RWPE1 (cell line): ENCODE data around the gene HLA-F.

Experiments
- CTCF ChIA-PET: fragments of 350-600 bp; sonication (Branson Sonifier 250); formaldehyde crosslinking; extraction: SDS; loops from one replicate; lab custom pipeline; 2021; lab: Yijun Ruan, JAX
- POLR2A ChIA-PET: fragments of 400-600 bp; formaldehyde crosslinking; extraction: SDS; loops from one replicate; lab custom pipeline; 2020; ENCODE audit warnings: antibody characterized with exemption; ENCODE audit not compliant: low non-redundant PET; lab: Yijun Ruan, JAX
- DNase-seq: peaks from one replicate; pipeline ENCODE4 v3.0.0; 2012; ENCODE audit warnings: low spot score
- H3K27ac ChIP-seq: fragments of 450-650 bp; 2 replicates; pipeline ENCODE4 v1.5.1; 2017
- CTCF ChIP-seq: fragments of 450-650 bp; conservative IDR thresholded peaks from 2 replicates; pipeline ENCODE4 v1.5.1; 2017; ENCODE audit warnings: low read depth, mild to moderate bottlenecking

HLA-F gene

GRCh38 chr6:29723262-29723665 is at the start of gene HLA-F:
HLA-F (plus strand) TSS chr6:29723434; CDS start chr6:29723464, 30 bp downstream.
- peak; percentile 92 for DNase-seq
- CTCF ChIA-PET, result no interaction called here
- no peak for TF ChIP-seq CTCF
- POLR2A ChIA-PET, result no interaction called here
- H3K27ac ChIP-seq, result peak within 1 kb of the TSS; percentile 66

GRCh38 chr6:29674008-29674407 is 49.2 kb upstream of the HLA-F start:
- no peak for DNase-seq
- no peak for TF ChIP-seq CTCF
- CTCF ChIA-PET, result interaction anchor here (0.6 to 4.0 kb wide), 2 partner anchors 20 to 377 kb away, joined by 4 to 16 read pairs; no protein-coding TSS in a partner anchor
- H3K27ac ChIP-seq, result no peak overlapping the region
- POLR2A ChIA-PET, result no interaction called here

- TF ChIP-seq CTCF, result no peak
- ChIA-PET CTCF (interaction anchor here (0.6 to 2.5 kb wide), 3 partner anchors 22 to 437 kb away, joined by 4 to 10 read pairs (median 6); no protein-coding TSS in a partner anchor), POLR2A (no interaction called here)
- DNase-seq, result peak; percentile 16
- H3K27ac ChIP-seq, result no peak overlapping the region
Measured at GRCh38 chr6:29675561-29675960, 47.7 kb upstream of the HLA-F start.

- TF ChIP-seq CTCF, result no peak
- POLR2A ChIA-PET, result no interaction called here
- H3K27ac ChIP-seq, result peak overlapping the region; percentile 75
- DNase-seq, result peak; percentile 20
- CTCF ChIA-PET, result interaction anchor here (2.5 kb wide), 1 partner anchor 23 kb away, joined by 10 read pairs; no protein-coding TSS in a partner anchor
Measured at GRCh38 chr6:29676981-29677601, 46.1 kb upstream of the HLA-F start.

GRCh38 chr6:29678114-29678513 is 45.1 kb upstream of the HLA-F start:
- ChIA-PET CTCF (interaction anchor here (0.6 to 0.7 kb wide), 2 partner anchors 25 to 124 kb away, joined by 3 to 4 read pairs; no protein-coding TSS in a partner anchor), POLR2A (no interaction called here)
- peak; percentile 80 for DNase-seq
- peak overlapping the region; percentile 94 for H3K27ac ChIP-seq
- no peak for TF ChIP-seq CTCF

GRCh38 chr6:29679962-29680361 is 43.3 kb upstream of the HLA-F start:
- CTCF ChIA-PET, result interaction anchor here (0.8 kb wide), 1 partner anchor 23 kb away, joined by 3 read pairs; no protein-coding TSS in a partner anchor
- peak overlapping the region; percentile 94 for H3K27ac ChIP-seq
- POLR2A ChIA-PET, result interaction anchor here (0.5 kb wide), 1 partner anchor 31 kb away, joined by 3 read pairs; no protein-coding TSS in a partner anchor
- DNase-seq, result peak; percentile 77
- no peak for TF ChIP-seq CTCF
